Gastrocnemius medialis (tissue), 4 donors: ENCODE results near the gene ARL5A. TPM values are rescaled to one million over a fixed set of nuclear protein-coding genes. Genes with fewer than 3 reads are reported as not detected.
A peak's percentile ranks its signal among the peaks of the same experiment; 100 is the strongest.

Experiments used
- ATAC-seq, 2 donors: fragments of 150-250 bp; one replicate each; pipeline ENCODE4 v1.9.1; 2016
- DNase-seq, 2 donors: peaks; one replicate each; pipeline ENCODE4 v3.0.0-alpha.2; 2019
- H3K27ac ChIP-seq, 4 donors: fragments of 200-600 bp; sonication (generic); 1 replicate in 1 of 4; 2 replicates in 3 of 4; pipeline ENCODE4 v1.5.1; 2016 to 2018; ENCODE audit warnings: mild to moderate bottlenecking in 2 of 4, moderate library complexity in 1 of 4
- H3K27me3 ChIP-seq, 3 donors: fragments of 200-600 bp; sonication (generic) in 2 of 3; 1 replicate in 1 of 3; 2 replicates in 2 of 3; pipeline versions ENCODE4 v1.5.1 to v1.6.0; 2016 to 2019; ENCODE audit warnings: mild to moderate bottlenecking in 1 of 3, moderate library complexity in 1 of 3
- H3K36me3 ChIP-seq, 2 donors: fragments of 200-600 bp; sonication (generic) in 1 of 2; one replicate each; pipeline ENCODE4 v1.5.1; 2017 to 2018
- H3K4me1 ChIP-seq, 2 donors: fragments of 200-600 bp; sonication (generic) in 1 of 2; one replicate each; pipeline ENCODE4 v1.5.1; 2016 to 2017; ENCODE audit warnings: mild to moderate bottlenecking in 2 of 2
- H3K4me3 ChIP-seq, 4 donors: fragments of 200-600 bp; sonication (generic) in 3 of 4; 1 replicate in 1 of 4; 2 replicates in 3 of 4; pipeline ENCODE4 v1.5.1; 2016 to 2019; ENCODE audit warnings: mild to moderate bottlenecking in 2 of 4
- H3K9me3 ChIP-seq, 3 donors: fragments of 200-600 bp; sonication (generic) in 2 of 3; 1 replicate in 1 of 3; 2 replicates in 2 of 3; pipeline ENCODE4 v1.5.1; 2016 to 2019
- POLR2A ChIP-seq, 2 donors: fragments of 450-650 bp; IDR thresholded peaks; one replicate each; pipeline ENCODE4 v1.6.1; 2017; ENCODE audit warnings: antibody characterized with exemption in 2 of 2, mild to moderate bottlenecking in 2 of 2, moderate library complexity in 2 of 2
- in situ Hi-C, 4 donors: fragments of 200-750 bp; cut with MboI; loops; one replicate each; pipeline versions ENCODE4 v1.15.0 to v1.8.0; 2017; ENCODE audit warnings: low sequenced_read_pairs in 4 of 4
- intact Hi-C: fragments of 100-400 bp; cut with DNase I; formaldehyde crosslinking; loops from one replicate; pipeline ENCODE4 v1.15.1; 2023; ENCODE audit warnings: low total_unique reads
- total RNA-seq, 4 donors: library from RNA; depleted of rRNA; stranded (reverse); fragments of >200 nt; gene quantifications; one replicate each; pipeline versions ENCODE4 v1.1.0 to v1.2.3, GENCODE V29; 2016
- TF ChIP-seq, protein P1 (sequence below), 5 experiments: fragments of 450-650 bp in 3 of 5; fragments of 200-600 bp in 2 of 5; sonication (generic) in 2 of 5; IDR thresholded peaks in 4 of 5; conservative IDR thresholded peaks in 1 of 5; 1 replicate in 4 of 5; 2 replicates in 1 of 5; pipeline ENCODE4 v1.5.1; 2016 to 2019; ENCODE audit warnings: antibody characterized with exemption in 5 of 5, mild to moderate bottlenecking in 3 of 5, moderate library complexity in 3 of 5

The ARL5A gene
- total RNA-seq, 4 donors from 2014 or later, result 45.0 to 81.7 (median 60.6) TPM

DNA sequence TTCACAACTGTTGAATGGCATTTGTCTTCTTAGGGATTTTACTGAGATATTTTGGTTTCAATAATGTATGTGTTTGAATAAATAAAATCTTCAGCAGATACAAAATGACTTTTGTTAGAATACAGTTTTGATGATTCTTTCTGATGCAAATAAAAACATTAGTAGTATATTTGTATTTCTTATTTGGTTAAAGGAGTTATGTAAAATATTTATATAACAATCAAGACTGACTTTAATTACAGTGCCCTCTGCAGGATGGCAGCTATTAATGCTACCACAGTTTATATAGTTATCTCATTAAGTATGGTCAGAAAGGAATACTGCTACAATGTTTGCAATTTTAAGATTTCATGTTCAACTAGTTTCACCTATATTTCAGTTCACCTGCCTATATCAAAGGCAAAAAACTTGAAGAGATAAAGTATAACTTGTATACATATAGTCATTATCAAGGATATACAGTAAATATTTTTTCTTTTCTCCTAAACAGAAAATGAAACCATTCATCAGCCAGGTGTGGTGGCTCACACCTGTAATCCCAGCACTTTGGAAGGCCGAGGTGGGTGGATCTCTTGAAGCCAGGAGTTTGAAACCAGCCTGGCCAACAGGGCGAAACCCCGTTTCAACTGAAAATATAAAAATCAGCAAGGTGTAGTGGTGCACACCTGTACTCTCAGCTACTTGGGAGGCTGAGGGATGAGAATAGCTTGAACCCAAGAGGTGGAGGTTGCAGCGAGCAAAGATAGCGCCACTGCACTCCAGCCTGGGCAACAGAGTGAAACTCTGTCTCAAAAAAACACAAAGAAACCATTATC lies 19.8 kb downstream of the ARL5A start:
- in situ Hi-C loops (no loop called here), intact Hi-C loops (loop anchor here (2.0 to 5.0 kb wide), 3 partner anchors 30 to 96 kb away; partner anchors contain the start of gene NEB)
- ATAC-seq, result peak; percentile 59 to 75
- Histone ChIP-seq H3K4me3 (no peak overlapping the region), H3K27me3 (no peaks in the 10 kb centered on the region), H3K27ac (peak overlapping the region in 3 of 4 donors; percentile 24 to 61 (median 26)), H3K4me1 (peaks cover 12 to 21% of the 10 kb centered on the region in 2 donors), H3K9me3 (no peaks in the 10 kb centered on the region), H3K36me3 (peaks cover 0 to 62% of the 10 kb centered on the region in 2 donors)
- DNase-seq, result no peak
- TF ChIP-seq, protein P1, sequence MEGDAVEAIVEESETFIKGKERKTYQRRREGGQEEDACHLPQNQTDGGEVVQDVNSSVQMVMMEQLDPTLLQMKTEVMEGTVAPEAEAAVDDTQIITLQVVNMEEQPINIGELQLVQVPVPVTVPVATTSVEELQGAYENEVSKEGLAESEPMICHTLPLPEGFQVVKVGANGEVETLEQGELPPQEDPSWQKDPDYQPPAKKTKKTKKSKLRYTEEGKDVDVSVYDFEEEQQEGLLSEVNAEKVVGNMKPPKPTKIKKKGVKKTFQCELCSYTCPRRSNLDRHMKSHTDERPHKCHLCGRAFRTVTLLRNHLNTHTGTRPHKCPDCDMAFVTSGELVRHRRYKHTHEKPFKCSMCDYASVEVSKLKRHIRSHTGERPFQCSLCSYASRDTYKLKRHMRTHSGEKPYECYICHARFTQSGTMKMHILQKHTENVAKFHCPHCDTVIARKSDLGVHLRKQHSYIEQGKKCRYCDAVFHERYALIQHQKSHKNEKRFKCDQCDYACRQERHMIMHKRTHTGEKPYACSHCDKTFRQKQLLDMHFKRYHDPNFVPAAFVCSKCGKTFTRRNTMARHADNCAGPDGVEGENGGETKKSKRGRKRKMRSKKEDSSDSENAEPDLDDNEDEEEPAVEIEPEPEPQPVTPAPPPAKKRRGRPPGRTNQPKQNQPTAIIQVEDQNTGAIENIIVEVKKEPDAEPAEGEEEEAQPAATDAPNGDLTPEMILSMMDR (IDR thresholded peaks at IDR 0.05 in 4 of 5, conservative IDR thresholded peaks at IDR 0.05 in 1 of 5), result peak in 4 of 5 experiments; percentile 38 to 69 (median 57)
- no peak for TF ChIP-seq POLR2A (IDR thresholded peaks at IDR 0.05)

DNA sequence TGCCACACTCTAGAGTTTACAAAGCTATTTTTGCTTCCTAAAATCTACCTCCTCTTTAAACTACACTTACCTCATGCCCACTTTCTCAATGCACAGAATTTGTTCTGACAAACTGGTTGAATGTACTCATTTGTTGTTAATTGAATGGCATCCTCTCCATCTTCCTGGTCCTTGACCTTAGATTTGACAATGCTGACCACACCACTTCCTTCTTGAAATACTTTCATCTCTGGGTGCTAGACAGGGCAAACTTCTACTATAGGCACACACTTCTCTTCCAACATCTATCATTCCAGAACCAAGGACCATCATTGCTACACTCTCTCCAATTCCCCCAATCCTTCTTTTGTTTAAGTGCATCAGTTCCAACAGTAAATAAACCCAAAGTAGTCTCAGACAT lies 22.3 kb downstream of the ARL5A start:
- Histone ChIP-seq H3K9me3 (no peaks in the 10 kb centered on the region), H3K27ac (no peak overlapping the region), H3K4me1 (peaks cover 12 to 21% of the 10 kb centered on the region in 2 donors), H3K36me3 (peaks cover 0 to 53% of the 10 kb centered on the region in 2 donors), H3K27me3 (no peaks in the 10 kb centered on the region), H3K4me3 (no peak overlapping the region)
- intact Hi-C loops, result loop anchor here (5.0 kb wide), 2 partner anchors 74 to 94 kb away; partner anchors contain the start of gene NEB
- in situ Hi-C loops, result no loop called here
- DNase-seq (no peak), ATAC-seq (no peak)
- no peak for TF ChIP-seq POLR2A (IDR thresholded peaks at IDR 0.05)
- TF ChIP-seq, protein P1 (IDR thresholded peaks at IDR 0.05 in 4 of 5, conservative IDR thresholded peaks at IDR 0.05 in 1 of 5), result no peak

DNA sequence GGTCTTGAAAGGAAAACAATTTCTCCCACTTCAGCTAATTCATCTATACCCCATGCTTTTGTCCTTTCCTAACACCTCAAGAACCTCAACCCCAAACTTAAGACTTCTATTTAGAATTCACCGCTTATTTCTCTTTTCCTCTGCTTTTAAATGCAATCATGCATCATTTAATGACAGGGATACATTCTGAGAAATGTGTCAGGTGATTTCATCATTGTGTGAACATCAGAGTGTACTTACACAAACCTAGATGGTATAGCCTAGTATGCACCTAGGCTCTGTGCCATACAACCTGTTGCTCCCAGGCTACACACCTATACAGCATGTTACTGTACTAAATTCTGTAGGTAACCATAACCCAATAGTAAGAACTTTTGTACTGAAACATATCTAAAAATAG lies 22.9 kb downstream of the ARL5A start:
- TF ChIP-seq, protein P1 (IDR thresholded peaks at IDR 0.05 in 4 of 5, conservative IDR thresholded peaks at IDR 0.05 in 1 of 5), result no peak
- no peak for TF ChIP-seq POLR2A (IDR thresholded peaks at IDR 0.05)
- Histone ChIP-seq H3K27me3 (no peaks in the 10 kb centered on the region), H3K4me3 (no peak overlapping the region), H3K36me3 (peaks cover 0 to 47% of the 10 kb centered on the region in 2 donors), H3K4me1 (peaks cover 12 to 21% of the 10 kb centered on the region in 2 donors), H3K9me3 (no peaks in the 10 kb centered on the region), H3K27ac (no peak overlapping the region)
- DNase-seq (no peak), ATAC-seq (no peak)
- in situ Hi-C loops, result no loop called here
- intact Hi-C loops, result loop anchor here (5.0 kb wide), 2 partner anchors 73 to 93 kb away; partner anchors contain the start of gene NEB

DNA sequence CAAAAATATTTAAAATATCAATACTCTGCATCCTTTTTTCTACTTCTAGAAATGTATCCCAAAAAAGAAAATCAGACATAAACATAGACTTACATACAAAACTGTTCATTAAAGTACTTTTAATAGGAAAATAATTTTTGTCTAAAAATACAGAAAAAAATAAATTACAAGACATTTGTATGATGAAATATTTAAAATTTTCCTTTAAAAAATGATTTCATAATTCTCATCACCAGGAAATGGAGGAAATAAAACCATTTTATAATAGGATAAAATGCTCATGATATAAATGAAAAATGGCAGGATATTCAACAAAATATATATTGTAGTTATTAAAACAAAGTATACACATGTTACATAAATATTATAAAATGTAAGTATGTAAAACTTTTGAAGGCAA lies 24.4 kb downstream of the ARL5A start:
- Histone ChIP-seq H3K4me1 (peaks cover 10 to 18% of the 10 kb centered on the region in 2 donors), H3K27me3 (no peaks in the 10 kb centered on the region), H3K36me3 (peaks cover 0 to 44% of the 10 kb centered on the region in 2 donors), H3K4me3 (no peak overlapping the region), H3K27ac (no peak overlapping the region), H3K9me3 (no peaks in the 10 kb centered on the region)
- in situ Hi-C loops (no loop called here), intact Hi-C loops (no loop called here)
- no peak for TF ChIP-seq POLR2A (IDR thresholded peaks at IDR 0.05)
- TF ChIP-seq, protein P1 (IDR thresholded peaks at IDR 0.05 in 4 of 5, conservative IDR thresholded peaks at IDR 0.05 in 1 of 5), result no peak
- ATAC-seq (no peak), DNase-seq (no peak)
